Cortex of kidney (tissue), 1 donor: ENCODE measurements around the gene MAMDC2.

Experiments used
- DNase-seq: peaks from one replicate; lab custom pipeline; 2025; lab: John Stamatoyannopoulos, UW

The MAMDC2 gene

GRCh38 chr9:70108181-70108580 is 64.5 kb downstream of the MAMDC2 start:
- DNase-seq = no peak

GRCh38 chr9:70110194-70111041 is 66.8 kb downstream of the MAMDC2 start:
- no peak for DNase-seq

- no peak for DNase-seq
Measured at GRCh38 chr9:70111042-70111602, 67.5 kb downstream of the MAMDC2 start.

GRCh38 chr9:70111641-70112236 is 68.1 kb downstream of the MAMDC2 start:
- no peak for DNase-seq

GRCh38 chr9:70112981-70113380 is 69.3 kb downstream of the MAMDC2 start:
- no peak for DNase-seq

GRCh38 chr9:70113403-70114022 is 69.9 kb downstream of the MAMDC2 start:
- no peak for DNase-seq

GRCh38 chr9:70114898-70115297 is 71.2 kb downstream of the MAMDC2 start:
- no peak for DNase-seq

- DNase-seq = no peak
Measured at GRCh38 chr9:70117835-70118319, 74.2 kb downstream of the MAMDC2 start.

- DNase-seq = no peak
Measured at GRCh38 chr9:70119786-70120185, 76.1 kb downstream of the MAMDC2 start.

GRCh38 chr9:70120834-70121510 is 77.3 kb downstream of the MAMDC2 start:
- no peak for DNase-seq

GRCh38 chr9:70121818-70122436 is 78.3 kb downstream of the MAMDC2 start:
- DNase-seq = no peak

GRCh38 chr9:70123695-70124094 is 80.0 kb downstream of the MAMDC2 start:
- DNase-seq = no peak

- DNase-seq = no peak
Measured at GRCh38 chr9:70125621-70126263, 82.1 kb downstream of the MAMDC2 start.

- no peak for DNase-seq
Measured at GRCh38 chr9:70127036-70127435, 83.4 kb downstream of the MAMDC2 start.

GRCh38 chr9:70127540-70128416 is 84.1 kb downstream of the MAMDC2 start:
- no peak for DNase-seq

- no peak for DNase-seq
Measured at GRCh38 chr9:70130266-70130665, 86.6 kb downstream of the MAMDC2 start.

- DNase-seq = no peak
Measured at GRCh38 chr9:70131296-70131695, 87.6 kb downstream of the MAMDC2 start.

GRCh38 chr9:70133253-70134208 is 89.9 kb downstream of the MAMDC2 start:
- DNase-seq = no peak

GRCh38 chr9:70134360-70134759 is 90.7 kb downstream of the MAMDC2 start:
- no peak for DNase-seq
